VCaP (cell line): ENCODE measurements around the gene HHIP.
"Not testable (repeated sequence)": the region's sequence is repeated elsewhere in the genome, so short reads cannot be mapped to it uniquely, and the experiment has no call there.

ENCODE experiments used
- H3K27ac ChIP-seq: fragments of 450-650 bp; 2 replicates; pipeline ENCODE4 v1.5.1; 2017
- CTCF ChIP-seq: fragments of 450-650 bp; conservative IDR thresholded peaks from 2 replicates; pipeline ENCODE4 v1.5.1; 2017; ENCODE audit warnings: mild to moderate bottlenecking, moderate library complexity

HHIP gene

GRCh38 chr4:144757969-144758368, 112.0 kb downstream of the HHIP start:
- no peak for TF ChIP-seq CTCF

GRCh38 chr4:144768809-144769208, 122.9 kb downstream of the HHIP start:
- H3K27ac ChIP-seq: not testable (repeated sequence)

More at GRCh38 chr4:144757969-144758368, 112.0 kb downstream of the HHIP start:
- H3K27ac ChIP-seq: no peak overlapping the region

- no peak for TF ChIP-seq CTCF
- H3K27ac ChIP-seq: no peak overlapping the region
Measured at GRCh38 chr4:144778364-144778763, 132.4 kb downstream of the HHIP start.

- H3K27ac ChIP-seq: no peak overlapping the region
- TF ChIP-seq CTCF: no peak
Measured at GRCh38 chr4:144782345-144782744, 136.4 kb downstream of the HHIP start.

GRCh38 chr4:144785961-144786360, 140.0 kb downstream of the HHIP start:
- no peak overlapping the region for H3K27ac ChIP-seq
- TF ChIP-seq CTCF: no peak

- H3K27ac ChIP-seq: no peak overlapping the region
- TF ChIP-seq CTCF: peak; percentile 79
Measured at GRCh38 chr4:144787365-144788258, 141.7 kb downstream of the HHIP start.

- H3K27ac ChIP-seq: no peak overlapping the region
- no peak for TF ChIP-seq CTCF
Measured at GRCh38 chr4:144788469-144788868, 142.5 kb downstream of the HHIP start.

- H3K27ac ChIP-seq: not testable (repeated sequence)
Measured at GRCh38 chr4:144791933-144792332, 146.0 kb downstream of the HHIP start.
